Natural killer cell (primary cell): Measurements from ENCODE around the gene SSBP4. TPM values are rescaled to one million over a fixed set of nuclear protein-coding genes. Genes with fewer than 3 reads are reported as not detected.

Experiments
- ATAC-seq, 3 donors: fragments of 150-1000 bp in 2 of 3; fragments of 200-7000 bp in 1 of 3; cut with Tn5 transposase; 1 replicate in 1 of 3; 2 replicates in 2 of 3; pipeline ENCODE4 v1.10.0; 2021; ENCODE audit warnings: mild to moderate bottlenecking in 2 of 3, moderate library complexity in 2 of 3
- DNase-seq, 2 donors: peaks; one replicate each; pipeline versions ENCODE4 v3.0.0 to v3.0.0-alpha.2; 2013 to 2021; ENCODE audit warnings: mixed read lengths in 1 of 2
- H3K27ac ChIP-seq: one replicate; pipeline ENCODE4 v1.5.1; 2013; ENCODE audit warnings: mild to moderate bottlenecking, low read length
- H3K27me3 ChIP-seq: one replicate; pipeline ENCODE4 v1.6.1; 2013; ENCODE audit warnings: low read length; ENCODE audit not compliant: control insufficient read depth, insufficient read depth
- H3K36me3 ChIP-seq: one replicate; pipeline ENCODE4 v1.6.1; 2013; ENCODE audit warnings: low read length; ENCODE audit not compliant: control insufficient read depth, insufficient read depth
- H3K4me1 ChIP-seq: one replicate; pipeline ENCODE4 v1.6.1; 2013; ENCODE audit warnings: low read length; ENCODE audit not compliant: control insufficient read depth, insufficient read depth
- H3K4me3 ChIP-seq: one replicate; pipeline ENCODE4 v1.5.1; 2013; ENCODE audit warnings: low read length
- H3K9me3 ChIP-seq: one replicate; pipeline ENCODE4 v1.6.1; 2013; ENCODE audit warnings: low read length; ENCODE audit not compliant: control insufficient read depth, insufficient read depth
- H3K27ac Mint-ChIP-seq, 2 donors: one replicate each; pipeline ENCODE4 v1.8.0; 2022; ENCODE audit warnings: mild to moderate bottlenecking in 2 of 2, mixed read lengths in 2 of 2, moderate library complexity in 1 of 2
- H3K27me3 Mint-ChIP-seq, 2 donors: one replicate each; pipeline ENCODE4 v1.8.0; 2022; ENCODE audit warnings: low read depth in 2 of 2, mixed read lengths in 2 of 2
- H3K36me3 Mint-ChIP-seq: one replicate; pipeline ENCODE4 v1.8.0; 2022; ENCODE audit warnings: mixed read lengths
- H3K4me1 Mint-ChIP-seq, 2 donors: one replicate each; pipeline ENCODE4 v1.8.0; 2022; ENCODE audit warnings: mixed read lengths in 2 of 2
- H3K4me3 Mint-ChIP-seq: one replicate; pipeline ENCODE4 v1.8.0; 2022; ENCODE audit warnings: mild to moderate bottlenecking, moderate library complexity, mixed read lengths
- H3K9me3 Mint-ChIP-seq, 2 donors: one replicate each; pipeline ENCODE4 v1.8.0; 2022; ENCODE audit warnings: mixed read lengths in 2 of 2
- WGBS: methylation state at CpG from one replicate; pipeline ENCODE4 v1.1.7; 2013; ENCODE audit warnings: missing lambda C conversion rate; ENCODE audit not compliant: insufficient coverage; 5-methylcytosine and 5-hydroxymethylcytosine counted together
- intact Hi-C: fragments of 100-400 bp; cut with micrococcal nuclease; formaldehyde crosslinking; loops from one replicate; pipeline ENCODE4 v1.14.2; 2022
- total RNA-seq, 4 donors: library from RNA; stranded (reverse); fragments of 120-200 nt in 1 of 4; gene quantifications; one replicate each; pipeline versions ENCODE4 v1.2.3 to v1.2.4, GENCODE V29; 2013 to 2022
- TF ChIP-seq, protein P1 (sequence below): fragments of 200-600 bp; IDR thresholded peaks from one replicate; pipeline ENCODE4 v1.8.0; 2022; ENCODE audit warnings: antibody characterized with exemption

SSBP4 gene
- total RNA-seq, 3 donors from 2014 or later (not counting 1 experiment from before 2014, with no cell fraction given) = 137 to 169 (median 158) TPM

DNA sequence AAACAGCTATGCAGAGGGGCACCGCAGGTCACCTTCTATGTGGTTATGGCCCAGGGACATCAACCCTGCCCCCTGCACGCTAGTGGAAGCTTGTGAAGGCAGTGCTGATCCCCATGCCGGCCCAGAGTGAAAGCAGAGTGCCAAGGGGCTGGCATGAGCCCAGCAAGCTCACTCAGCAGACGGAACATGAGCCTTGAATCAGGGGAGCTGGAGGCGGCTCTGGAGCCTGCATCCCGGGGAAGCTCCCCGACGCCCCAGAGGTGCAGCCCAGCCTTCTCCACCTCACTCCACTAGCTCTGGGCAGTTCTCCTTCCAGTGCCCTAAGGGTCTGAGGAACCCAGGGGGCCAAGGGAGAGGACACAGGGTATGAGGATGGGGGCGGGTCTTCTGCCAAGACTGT, 37.8 kb downstream of the SSBP4 start:
- Mint-ChIP-seq H3K27me3 (no peaks in the 10 kb centered on the region), H3K4me1 (peaks cover 10 to 21% of the 10 kb centered on the region in 2 donors), H3K36me3 (no peaks in the 10 kb centered on the region), H3K9me3 (no peaks in the 10 kb centered on the region), H3K27ac (no peak overlapping the region), H3K4me3 (no peak overlapping the region)
- TF ChIP-seq, protein P1, sequence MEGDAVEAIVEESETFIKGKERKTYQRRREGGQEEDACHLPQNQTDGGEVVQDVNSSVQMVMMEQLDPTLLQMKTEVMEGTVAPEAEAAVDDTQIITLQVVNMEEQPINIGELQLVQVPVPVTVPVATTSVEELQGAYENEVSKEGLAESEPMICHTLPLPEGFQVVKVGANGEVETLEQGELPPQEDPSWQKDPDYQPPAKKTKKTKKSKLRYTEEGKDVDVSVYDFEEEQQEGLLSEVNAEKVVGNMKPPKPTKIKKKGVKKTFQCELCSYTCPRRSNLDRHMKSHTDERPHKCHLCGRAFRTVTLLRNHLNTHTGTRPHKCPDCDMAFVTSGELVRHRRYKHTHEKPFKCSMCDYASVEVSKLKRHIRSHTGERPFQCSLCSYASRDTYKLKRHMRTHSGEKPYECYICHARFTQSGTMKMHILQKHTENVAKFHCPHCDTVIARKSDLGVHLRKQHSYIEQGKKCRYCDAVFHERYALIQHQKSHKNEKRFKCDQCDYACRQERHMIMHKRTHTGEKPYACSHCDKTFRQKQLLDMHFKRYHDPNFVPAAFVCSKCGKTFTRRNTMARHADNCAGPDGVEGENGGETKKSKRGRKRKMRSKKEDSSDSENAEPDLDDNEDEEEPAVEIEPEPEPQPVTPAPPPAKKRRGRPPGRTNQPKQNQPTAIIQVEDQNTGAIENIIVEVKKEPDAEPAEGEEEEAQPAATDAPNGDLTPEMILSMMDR = no peak
- no peak for DNase-seq
- H3K27me3 ChIP-seq = no peaks in the 10 kb centered on the region
- 90% methylated on average over 9 of the region's 9 CpGs for WGBS
- ATAC-seq = no peak
- H3K36me3 ChIP-seq = peaks cover 42% of the 10 kb centered on the region
- H3K4me1 ChIP-seq = no peaks in the 10 kb centered on the region
- no peak overlapping the region for H3K27ac ChIP-seq
- H3K9me3 ChIP-seq = no peaks in the 10 kb centered on the region
- intact Hi-C loops = no loop called here
- H3K4me3 ChIP-seq = no peak overlapping the region

DNA sequence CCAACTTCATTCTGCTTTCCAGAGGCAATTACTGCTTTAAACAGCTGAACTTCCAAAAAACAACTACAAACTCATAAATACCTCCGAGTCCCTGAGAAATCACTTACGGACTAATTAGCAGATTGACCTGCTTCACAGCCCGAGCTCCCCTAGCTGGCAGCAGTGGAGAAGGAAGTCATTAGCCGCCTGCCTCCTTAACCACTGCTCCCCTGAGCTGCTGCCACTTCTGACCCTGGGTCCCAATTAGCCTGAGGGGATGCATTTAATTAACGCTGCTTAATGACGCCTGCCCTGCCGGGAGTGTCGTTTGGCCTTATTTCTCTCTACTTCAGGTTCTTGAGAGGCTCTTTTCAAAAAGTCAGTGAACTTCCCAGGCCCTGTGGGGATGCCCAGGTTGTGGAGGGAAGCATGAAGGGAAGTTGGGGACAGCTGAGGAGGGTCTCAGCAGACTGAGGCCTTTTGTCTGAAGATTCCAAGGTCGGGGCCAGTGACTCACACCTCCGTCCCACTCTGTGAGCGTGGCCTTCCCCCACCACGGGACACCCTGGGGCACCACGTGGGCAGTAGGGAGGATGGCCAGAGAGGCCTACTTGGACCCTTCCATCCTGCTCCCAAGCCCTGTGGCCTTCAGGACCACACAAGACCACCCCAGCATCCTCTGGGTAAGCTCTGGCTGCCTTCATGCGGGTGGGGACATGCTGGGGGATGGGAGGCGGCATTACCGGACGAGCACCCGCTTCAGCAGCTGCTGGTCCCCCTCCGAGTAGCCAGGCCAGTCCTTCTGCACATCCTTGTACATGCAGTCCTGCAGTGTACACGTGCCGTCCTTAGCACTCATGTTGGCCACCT, 38.5 kb downstream of the SSBP4 start:
- no peak overlapping the region for H3K4me3 ChIP-seq
- TF ChIP-seq, protein P1 = no peak
- H3K27ac ChIP-seq = no peak overlapping the region
- H3K36me3 ChIP-seq = peaks cover 44% of the 10 kb centered on the region
- Mint-ChIP-seq H3K27me3 (no peaks in the 10 kb centered on the region), H3K9me3 (no peaks in the 10 kb centered on the region), H3K36me3 (no peaks in the 10 kb centered on the region), H3K4me3 (no peak overlapping the region), H3K4me1 (peaks cover 10 to 17% of the 10 kb centered on the region in 2 donors), H3K27ac (peak overlapping the region in 1 of 2 donors; percentile 18)
- DNase-seq (no peak), ATAC-seq (no peak)
- no peaks in the 10 kb centered on the region for H3K4me1 ChIP-seq
- H3K9me3 ChIP-seq = no peaks in the 10 kb centered on the region
- intact Hi-C loops = no loop called here
- H3K27me3 ChIP-seq = no peaks in the 10 kb centered on the region
- 95% methylated on average over 21 of the region's 21 CpGs for WGBS

DNA sequence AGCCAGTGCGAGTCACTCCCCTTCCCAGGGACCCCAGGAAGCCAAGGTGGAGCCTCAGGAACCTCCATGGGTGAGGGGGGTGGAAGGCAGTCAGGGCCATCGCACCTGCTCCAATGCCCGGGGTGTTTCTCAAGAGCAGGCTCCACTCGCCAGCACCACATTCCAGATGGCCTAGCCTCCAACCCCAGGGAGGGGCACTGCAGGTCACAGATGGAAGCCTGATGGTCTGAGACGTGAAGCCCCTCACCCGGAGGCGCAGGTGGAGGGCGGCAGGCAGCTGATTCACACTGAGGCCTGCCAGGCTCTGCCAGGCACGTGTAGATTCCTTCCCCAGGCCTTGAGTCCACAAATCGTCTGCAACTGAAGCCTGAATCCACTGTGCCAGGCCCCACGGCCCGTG, 41.7 kb downstream of the SSBP4 start:
- Histone ChIP-seq H3K27me3 (no peaks in the 10 kb centered on the region), H3K4me1 (peaks cover 3% of the 10 kb centered on the region), H3K36me3 (peaks cover 55% of the 10 kb centered on the region), H3K4me3 (no peak overlapping the region), H3K9me3 (no peaks in the 10 kb centered on the region), H3K27ac (no peak overlapping the region)
- TF ChIP-seq, protein P1 = no peak
- Mint-ChIP-seq H3K4me1 (peaks cover 10 to 24% of the 10 kb centered on the region in 2 donors), H3K36me3 (no peaks in the 10 kb centered on the region), H3K27ac (no peak overlapping the region), H3K27me3 (no peaks in the 10 kb centered on the region), H3K4me3 (no peak overlapping the region), H3K9me3 (no peaks in the 10 kb centered on the region)
- intact Hi-C loops = no loop called here
- WGBS = 97% methylated on average over 12 of the region's 12 CpGs
- no peak for ATAC-seq
- DNase-seq = no peak
